GM21526 (cell line): ENCODE results near the gene KIAA0753.

ENCODE experiments used
- ATAC-seq: cut with Tn5 transposase; IDR thresholded peaks from one replicate; pipeline ENCODE4 v1.9.1; 2021; ENCODE audit warnings: moderate library complexity; ENCODE audit not compliant: unreplicated experiment, low FRiP score

The KIAA0753 gene

GRCh38 chr17:6643451-6644125 is 3.1 kb upstream of the KIAA0753 start:
- ATAC-seq: no peak

GRCh38 chr17:6642592-6642991 is 2.1 kb upstream of the KIAA0753 start:
- no peak for ATAC-seq

- no peak for ATAC-seq
Observed at GRCh38 chr17:6641247-6641863, 844 bp upstream of the KIAA0753 start.

GRCh38 chr17:6639586-6640535 is 650 bp downstream of the KIAA0753 start:
- peak; percentile 7 for ATAC-seq

GRCh38 chr17:6639014-6639585 is 1.4 kb downstream of the KIAA0753 start:
- no peak for ATAC-seq

- ATAC-seq: no peak
Observed at GRCh38 chr17:6638046-6638908, 2.2 kb downstream of the KIAA0753 start.

- no peak for ATAC-seq
Observed at GRCh38 chr17:6637458-6637840, 3.1 kb downstream of the KIAA0753 start.

GRCh38 chr17:6636616-6637457 is 3.7 kb downstream of the KIAA0753 start:
- no peak for ATAC-seq

GRCh38 chr17:6636105-6636504 is 4.4 kb downstream of the KIAA0753 start:
- no peak for ATAC-seq

- no peak for ATAC-seq
Observed at GRCh38 chr17:6633263-6633662, 7.2 kb downstream of the KIAA0753 start.

GRCh38 chr17:6632530-6632929 is 8.0 kb downstream of the KIAA0753 start:
- ATAC-seq: no peak

- no peak for ATAC-seq
Observed at GRCh38 chr17:6630390-6630789, 10.1 kb downstream of the KIAA0753 start.

- no peak for ATAC-seq
Observed at GRCh38 chr17:6627019-6627418, 13.5 kb downstream of the KIAA0753 start.

GRCh38 chr17:6626616-6627015 is 13.9 kb downstream of the KIAA0753 start:
- no peak for ATAC-seq

- ATAC-seq: no peak
Observed at GRCh38 chr17:6623941-6624340, 16.6 kb downstream of the KIAA0753 start.

- ATAC-seq: no peak
Observed at GRCh38 chr17:6611231-6611630, 29.3 kb downstream of the KIAA0753 start.

- ATAC-seq: no peak
Observed at GRCh38 chr17:6610011-6610410, 30.5 kb downstream of the KIAA0753 start.

GRCh38 chr17:6608321-6608720 is 32.2 kb downstream of the KIAA0753 start:
- no peak for ATAC-seq

GRCh38 chr17:6605142-6605541 is 35.4 kb downstream of the KIAA0753 start:
- ATAC-seq: no peak
